HG03039 (cell line): Measurements from ENCODE around the gene DLG4.

Experiments used
- ATAC-seq: cut with Tn5 transposase; IDR thresholded peaks from one replicate; pipeline ENCODE4 v1.9.1; 2021; ENCODE audit warnings: mild to moderate bottlenecking, moderate library complexity; ENCODE audit not compliant: unreplicated experiment

The DLG4 gene

DNA sequence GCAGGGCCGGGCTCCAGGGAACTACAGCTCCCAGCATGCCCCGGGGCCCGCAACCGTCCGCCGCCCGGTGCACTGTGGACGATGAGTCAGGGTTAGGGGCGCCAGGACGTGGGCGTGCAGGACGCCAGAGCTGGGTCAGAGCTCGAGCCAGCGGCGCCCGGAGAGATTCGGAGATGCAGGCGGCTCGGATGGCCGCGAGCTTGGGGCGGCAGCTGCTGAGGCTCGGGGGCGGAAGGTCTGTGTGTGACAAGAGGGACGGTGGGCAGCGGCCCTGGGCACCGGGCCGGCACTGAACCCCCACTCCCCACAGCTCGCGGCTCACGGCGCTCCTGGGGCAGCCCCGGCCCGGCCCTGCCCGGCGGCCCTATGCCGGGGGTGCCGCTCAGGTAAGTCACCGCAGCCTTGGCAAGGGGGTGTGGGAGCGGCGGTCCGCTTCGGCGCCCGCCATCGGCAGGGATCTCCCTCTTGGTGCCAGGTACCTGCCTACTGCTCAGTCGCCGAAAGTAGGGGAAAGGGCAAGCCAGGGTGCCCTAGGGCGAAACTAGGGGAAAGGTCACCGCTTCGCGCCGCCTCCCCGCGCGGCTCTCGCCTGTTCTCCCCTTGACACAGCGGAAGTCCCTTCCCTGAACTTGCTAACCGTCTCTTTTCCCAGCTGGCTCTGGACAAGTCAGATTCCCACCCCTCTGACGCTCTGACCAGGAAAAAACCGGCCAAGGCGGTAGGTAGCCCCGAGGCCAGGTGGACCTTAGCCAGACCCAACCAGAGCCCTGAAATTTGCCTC lies at the start of gene DLG4, which contains the start of gene ACADVL:
Gene DLG4, minus strand, starts transcription at position 25 of the 781 bp plus-strand sequence.
Gene ACADVL, plus strand, starts transcription at position 127 of the 781 bp plus-strand sequence. Its CDS starts 47 bp downstream, at position 174.
- no peak for ATAC-seq

GRCh38 chr17:7266784-7267183 lies 47.1 kb upstream of the DLG4 start:
- ATAC-seq: no peak

GRCh38 chr17:7263801-7264078 lies 44.1 kb upstream of the DLG4 start:
- ATAC-seq: no peak

DNA sequence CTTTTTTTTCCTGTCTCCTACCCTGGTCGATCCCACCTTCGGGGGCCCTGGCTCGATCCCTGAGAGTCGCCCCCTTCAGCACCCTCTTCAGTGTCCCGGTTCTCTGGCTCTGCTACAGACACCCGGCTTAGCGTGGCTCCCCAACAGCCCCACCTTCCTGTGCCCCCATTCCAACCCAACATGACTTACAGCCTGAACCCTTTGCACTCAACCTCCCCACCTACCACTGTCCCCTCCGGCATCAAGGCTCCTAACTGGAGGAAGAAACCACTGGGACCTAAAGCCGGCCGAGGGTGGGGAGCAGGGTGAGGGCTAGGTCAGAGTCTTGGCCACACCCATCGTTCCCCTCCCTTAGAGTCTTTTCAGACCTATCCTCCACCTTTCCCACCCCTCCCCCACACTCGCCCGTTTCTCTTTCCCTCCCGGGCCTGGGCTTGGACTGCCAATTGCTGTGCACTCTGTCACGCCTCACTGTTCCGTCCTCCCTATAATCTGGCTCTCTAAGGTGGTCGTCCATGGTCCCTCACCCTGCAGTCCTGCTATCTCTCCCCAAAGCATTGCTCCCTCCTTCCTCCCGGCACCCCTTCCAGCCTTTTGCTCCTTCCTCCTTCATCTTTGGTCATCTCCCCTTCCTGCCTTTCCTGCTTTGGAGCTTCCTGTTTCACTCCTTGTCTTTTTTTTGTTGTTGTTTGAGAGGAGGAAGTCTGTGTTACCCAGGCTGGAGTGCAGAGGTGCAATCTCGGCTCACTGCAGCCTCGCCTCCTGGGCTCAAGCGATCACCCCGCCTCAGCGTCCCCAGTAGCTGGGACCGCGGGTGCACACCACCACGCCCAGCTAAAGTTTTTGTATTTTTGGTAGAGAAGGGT lies 43.5 kb upstream of the DLG4 start:
- no peak for ATAC-seq

GRCh38 chr17:7262192-7262934 lies 42.7 kb upstream of the DLG4 start, which contains the start of gene CLDN7:
Gene CLDN7 (minus strand): TSS chr17:7262478. CDS start chr17:7262043, 435 bp downstream.
- ATAC-seq: no peak

GRCh38 chr17:7261379-7262191 lies 41.9 kb upstream of the DLG4 start:
- ATAC-seq: no peak

DNA sequence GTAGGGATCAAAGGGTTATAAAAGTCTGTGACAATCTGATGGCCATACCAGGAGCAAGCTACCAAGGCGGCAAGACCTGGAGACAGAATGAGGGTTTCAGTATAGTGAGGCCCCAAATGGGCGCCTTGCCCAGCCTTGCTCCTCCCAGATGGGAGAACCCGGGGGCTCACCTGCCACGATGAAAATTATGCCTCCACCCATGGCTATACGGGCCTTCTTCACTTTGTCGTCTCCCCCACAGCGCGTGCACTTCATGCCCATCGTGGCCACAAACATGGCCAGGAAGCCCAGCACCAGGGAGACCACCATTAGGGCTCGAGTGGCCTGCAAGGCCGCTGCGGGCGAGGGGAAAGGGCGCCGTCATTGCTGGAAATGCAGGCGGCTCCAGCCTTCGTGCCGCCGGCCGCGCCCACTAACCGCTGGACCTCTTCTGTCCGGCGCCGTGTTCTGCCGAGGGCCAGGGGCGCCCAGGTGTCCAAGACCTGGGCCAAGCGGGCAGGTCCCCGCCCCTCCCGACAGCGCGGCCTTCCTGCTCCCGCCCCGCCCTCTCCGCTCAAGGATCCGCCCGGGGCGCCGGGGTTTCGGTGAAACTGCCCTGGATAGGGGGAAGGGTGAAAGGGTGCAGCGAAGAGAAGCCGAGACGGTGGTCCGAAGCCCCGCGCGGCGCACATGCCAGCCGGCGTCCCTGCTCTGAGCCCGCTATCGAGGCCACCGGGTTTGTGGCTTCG lies 41.2 kb upstream of the DLG4 start:
- no peak for ATAC-seq

GRCh38 chr17:7260151-7260550 lies 40.5 kb upstream of the DLG4 start:
- no peak for ATAC-seq

DNA sequence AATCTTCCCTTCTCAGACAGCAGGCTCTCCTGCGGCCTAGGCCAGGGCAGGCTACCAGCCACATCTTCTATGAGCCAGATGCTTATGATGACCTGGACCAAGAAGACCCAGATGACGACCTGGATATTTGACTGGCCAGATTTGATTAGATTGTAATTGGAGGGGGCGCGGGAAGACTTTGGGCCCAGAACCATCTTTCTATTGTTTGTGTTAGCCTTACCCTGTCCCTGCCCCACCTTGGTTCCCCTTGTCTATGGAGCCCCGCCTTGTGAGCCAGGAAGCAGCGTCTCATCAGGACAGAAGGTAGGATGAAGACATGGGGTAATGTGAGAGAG lies 39.9 kb upstream of the DLG4 start:
- ATAC-seq: no peak

DNA sequence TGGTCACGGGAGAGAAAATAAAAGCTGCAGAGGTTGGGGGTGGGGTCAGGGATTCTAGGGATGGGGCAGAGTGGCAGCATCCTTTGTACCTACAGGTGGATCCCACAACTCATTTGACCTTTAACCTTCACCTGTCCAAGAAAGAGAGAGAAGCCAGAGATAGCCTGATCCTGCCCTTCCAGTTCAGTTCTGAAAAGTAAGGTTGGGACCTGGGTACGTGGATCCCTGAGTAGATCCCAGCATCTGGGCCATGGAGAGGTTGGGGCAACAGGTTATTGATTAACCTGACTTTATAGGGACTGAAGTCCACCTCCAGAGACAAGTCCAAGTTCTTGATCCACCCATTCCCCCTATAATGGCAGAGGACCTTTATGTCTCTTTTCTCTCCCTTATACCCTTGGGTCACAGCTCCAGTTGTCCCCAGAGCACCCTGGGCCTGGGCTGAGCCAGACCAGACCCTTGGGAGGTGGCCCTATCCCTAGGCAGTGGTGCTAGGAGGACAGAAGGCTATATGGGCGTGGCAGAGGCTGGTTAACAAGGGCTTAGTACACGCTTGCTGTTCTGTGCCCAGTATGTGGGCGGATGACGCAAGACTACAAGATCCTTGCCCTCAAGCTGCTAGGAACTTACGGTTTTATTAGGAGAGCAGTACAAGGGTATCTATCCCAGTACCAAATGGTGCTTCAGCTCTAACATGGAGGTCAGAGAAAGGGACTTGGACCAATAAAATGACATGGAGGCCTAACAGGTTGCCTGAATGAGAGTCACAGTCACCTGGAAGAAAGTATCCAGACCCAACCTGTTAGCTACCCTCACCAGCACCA lies 39.3 kb upstream of the DLG4 start:
- ATAC-seq: no peak

- no peak for ATAC-seq
Observed at GRCh38 chr17:7256766-7257456, 37.3 kb upstream of the DLG4 start.

DNA sequence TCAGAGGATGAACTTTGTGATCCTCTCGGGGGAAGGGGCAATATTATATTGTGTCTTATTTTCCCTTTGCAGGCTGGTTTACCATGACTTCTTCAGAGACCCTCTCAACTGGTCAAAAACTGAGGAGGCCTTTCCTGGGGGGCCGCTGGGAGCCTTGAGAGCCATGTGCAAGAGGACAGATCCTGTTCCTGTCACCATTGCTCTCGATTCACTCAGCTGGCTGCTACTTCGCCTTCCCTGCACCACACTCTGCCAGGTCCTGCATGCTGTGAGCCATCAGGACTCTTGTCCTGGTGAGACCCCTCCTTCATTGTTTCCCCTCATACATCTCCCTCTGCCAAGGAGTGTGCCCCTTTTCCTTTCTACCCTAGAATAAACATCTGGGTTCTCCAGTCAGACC lies 34.9 kb upstream of the DLG4 start:
- no peak for ATAC-seq

GRCh38 chr17:7253082-7253481 lies 33.4 kb upstream of the DLG4 start:
- ATAC-seq: no peak

DNA sequence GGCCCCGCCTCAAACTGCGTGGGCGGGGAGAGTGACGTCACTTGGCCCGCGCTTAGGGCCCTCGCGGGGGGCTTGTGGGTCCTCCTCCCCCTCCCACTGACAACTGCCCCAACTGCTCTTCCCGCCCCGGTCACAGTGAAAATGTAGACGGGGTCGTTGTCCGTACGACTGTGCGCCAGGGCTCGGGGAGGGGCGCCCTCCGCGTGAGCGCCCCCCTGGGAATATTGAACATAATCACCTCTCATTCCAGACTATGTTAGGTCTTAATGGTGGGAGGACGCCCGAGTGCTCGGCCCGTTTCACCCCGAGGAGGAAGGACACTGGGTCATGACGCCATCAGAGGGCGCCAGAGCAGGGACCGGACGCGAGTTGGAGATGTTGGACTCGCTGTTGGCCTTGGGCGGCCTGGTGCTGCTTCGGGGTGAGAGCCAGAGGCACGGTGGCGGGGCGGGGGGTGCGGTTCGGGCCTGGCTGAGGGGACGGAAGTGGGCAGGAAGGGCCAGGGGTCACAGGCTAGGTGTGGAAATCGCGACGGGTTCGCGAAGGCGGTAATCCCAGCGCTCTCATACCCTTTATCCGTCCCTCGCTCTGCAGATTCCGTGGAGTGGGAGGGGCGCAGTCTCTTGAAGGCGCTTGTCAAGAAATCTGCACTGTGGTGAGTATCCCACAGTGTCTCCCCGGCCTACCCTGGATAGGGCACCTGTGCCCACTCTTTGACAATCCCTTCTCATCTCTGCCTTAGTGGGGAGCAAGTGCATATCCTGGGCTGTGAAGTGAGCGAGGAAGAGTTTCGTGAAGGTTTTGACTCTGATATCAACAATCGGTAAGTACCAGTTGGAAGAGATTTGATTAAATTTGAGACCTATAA lies 32.8 kb upstream of the DLG4 start, which contains the start of gene ELP5:
Gene ELP5, plus strand, starts transcription at position 40 of the 868 bp plus-strand sequence. Its CDS starts 336 bp downstream, at position 376.
- ATAC-seq: peak; percentile 48

- ATAC-seq: peak; percentile 74
Observed at GRCh38 chr17:7251661-7252175, 32.1 kb upstream of the DLG4 start, which contains the start of gene CTDNEP1. Gene CTDNEP1 (minus strand): TSS chr17:7251734. CDS start chr17:7251296, 438 bp downstream.

DNA sequence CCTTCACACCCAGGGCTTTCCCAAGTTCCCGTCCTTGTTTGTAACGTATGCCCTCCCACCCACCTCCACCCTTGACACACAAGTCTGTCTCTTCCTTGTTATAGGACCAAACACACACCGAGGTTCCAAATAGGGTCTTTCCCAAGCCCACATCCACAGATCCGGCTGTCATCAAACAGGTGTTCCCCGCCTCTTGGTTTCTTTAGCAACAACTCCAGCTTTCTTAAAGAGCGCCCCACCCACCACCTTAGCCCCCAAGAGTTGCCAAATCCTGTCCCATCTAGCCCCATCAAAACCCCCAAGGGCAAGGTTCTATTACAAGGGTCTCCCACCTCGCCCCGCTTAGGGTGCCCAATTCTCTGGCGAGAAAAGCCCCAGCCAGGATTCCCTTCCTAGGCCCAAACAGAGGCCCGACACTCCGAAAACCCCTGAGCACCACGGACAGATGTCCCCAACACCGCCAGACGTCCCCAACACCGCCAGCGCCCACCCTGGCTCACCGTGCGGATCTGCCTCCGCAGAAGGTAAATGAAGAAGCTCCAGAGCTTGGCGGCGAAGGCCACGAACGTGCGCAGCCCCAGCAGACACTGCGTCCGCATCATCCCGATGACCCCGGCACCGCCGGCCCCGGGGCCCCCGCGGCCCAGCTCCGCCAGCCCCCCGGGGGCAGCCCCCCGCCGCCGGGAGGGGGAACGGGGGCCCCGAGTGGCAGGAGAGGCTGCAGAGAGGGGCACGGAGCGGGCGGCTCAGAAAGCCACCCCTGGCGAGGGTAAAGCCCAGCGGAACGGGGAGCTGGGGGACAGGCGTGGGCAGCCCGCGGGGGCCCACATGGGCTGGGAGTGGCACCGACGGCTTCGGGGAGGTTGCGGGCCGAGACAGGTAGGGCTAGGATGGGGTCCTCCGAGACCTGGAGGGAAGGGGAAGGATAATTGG lies 31.3 kb upstream of the DLG4 start:
- ATAC-seq: no peak
